Dedifferentiated amniotic fluid mesenchymal stem cell (primary cell): ENCODE measurements around the gene KRTCAP2.

Source experiments
- DNase-seq: peaks from one replicate; pipeline ENCODE4 v3.0.0-alpha.2; 2016; ENCODE audit errors: extremely low spot score

Gene KRTCAP2

DNA sequence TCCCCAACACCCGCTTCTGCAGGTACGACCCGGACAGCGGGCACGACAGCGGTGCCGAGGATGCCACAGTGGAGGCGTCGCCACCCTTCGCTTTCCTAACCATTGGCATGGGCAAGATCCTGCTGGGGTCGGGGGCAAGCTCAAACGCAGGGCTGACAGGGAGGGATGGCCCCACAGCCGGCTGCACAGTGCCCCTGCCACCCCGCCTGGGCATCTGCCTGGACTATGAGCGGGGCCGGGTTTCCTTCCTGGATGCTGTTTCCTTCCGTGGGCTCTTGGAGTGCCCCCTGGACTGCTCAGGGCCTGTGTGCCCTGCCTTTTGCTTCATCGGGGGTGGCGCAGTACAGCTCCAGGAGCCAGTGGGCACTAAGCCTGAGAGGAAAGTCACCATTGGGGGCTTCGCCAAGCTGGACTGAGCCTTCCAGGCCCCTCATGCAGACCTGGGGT, 10.7 kb upstream of the KRTCAP2 start:
- no peak for DNase-seq

DNA sequence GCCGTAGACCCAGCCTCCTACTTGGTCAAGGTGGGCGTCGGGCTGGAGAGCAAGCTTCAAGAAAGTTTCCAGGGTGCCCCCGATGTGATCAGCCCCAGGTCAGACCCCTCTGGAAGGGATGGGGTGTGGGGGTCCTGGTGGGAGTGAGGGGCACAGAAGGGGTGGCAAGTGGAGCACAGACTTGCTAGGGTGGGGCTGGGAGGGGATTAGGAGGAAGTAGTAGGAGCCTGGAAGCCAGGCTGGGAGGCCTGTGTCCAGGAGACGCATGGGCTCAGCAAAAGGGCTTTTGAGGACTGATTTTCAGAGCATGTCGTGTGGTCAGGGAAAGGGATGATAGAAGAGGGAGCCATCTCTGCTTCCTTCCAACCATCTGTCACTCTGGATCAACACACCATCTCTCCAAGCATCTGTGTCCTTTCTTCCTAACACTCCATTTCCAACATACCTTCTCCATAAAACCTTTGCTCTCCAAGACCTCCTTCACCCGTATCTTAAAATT, 9.0 kb upstream of the KRTCAP2 start:
- no peak for DNase-seq

GRCh38 chr1:155181371-155182051, 8.4 kb upstream of the KRTCAP2 start:
- DNase-seq = no peak

DNA sequence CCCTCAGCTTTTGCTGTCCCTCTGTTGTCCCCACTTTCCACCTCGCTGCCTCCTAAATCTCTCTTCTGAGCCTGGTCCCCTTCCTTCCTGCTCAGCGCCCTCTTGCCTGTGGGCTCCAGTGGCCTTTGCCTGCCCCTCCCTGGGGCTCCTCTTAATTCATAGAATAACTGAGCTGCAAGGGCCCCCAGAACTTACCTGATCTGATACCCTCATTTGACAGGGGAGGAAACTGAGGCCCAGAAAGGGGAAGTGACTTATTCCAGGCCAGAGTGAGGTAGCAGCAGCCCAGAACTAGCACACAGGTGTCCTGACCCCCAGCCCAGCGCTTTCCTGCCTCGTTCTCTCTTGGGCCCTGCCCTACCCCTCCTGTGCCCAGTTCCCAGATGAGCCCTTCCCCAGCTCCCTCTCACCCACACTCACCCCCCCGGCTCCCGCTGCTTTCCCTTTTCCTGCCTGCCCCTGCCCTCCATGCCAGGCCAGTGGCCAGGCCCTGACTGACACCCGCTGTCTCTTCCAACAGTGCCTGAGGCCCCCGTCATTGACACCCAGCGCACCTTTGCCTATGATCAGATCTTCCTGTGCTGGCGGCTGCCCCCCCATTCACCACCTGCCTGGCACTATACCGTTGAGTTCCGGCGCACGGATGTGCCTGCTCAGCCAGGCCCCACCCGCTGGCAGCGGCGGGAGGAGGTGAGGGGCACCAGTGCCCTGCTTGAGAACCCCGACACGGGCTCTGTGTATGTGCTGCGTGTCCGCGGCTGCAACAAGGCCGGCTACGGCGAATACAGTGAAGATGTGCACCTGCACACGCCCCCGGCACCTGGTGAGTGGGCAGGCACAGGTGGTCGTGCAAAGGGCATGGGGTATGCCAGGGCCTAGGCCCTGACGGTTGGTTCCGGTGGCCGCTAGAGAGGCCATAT, 6.3 kb upstream of the KRTCAP2 start:
- no peak for DNase-seq

DNA sequence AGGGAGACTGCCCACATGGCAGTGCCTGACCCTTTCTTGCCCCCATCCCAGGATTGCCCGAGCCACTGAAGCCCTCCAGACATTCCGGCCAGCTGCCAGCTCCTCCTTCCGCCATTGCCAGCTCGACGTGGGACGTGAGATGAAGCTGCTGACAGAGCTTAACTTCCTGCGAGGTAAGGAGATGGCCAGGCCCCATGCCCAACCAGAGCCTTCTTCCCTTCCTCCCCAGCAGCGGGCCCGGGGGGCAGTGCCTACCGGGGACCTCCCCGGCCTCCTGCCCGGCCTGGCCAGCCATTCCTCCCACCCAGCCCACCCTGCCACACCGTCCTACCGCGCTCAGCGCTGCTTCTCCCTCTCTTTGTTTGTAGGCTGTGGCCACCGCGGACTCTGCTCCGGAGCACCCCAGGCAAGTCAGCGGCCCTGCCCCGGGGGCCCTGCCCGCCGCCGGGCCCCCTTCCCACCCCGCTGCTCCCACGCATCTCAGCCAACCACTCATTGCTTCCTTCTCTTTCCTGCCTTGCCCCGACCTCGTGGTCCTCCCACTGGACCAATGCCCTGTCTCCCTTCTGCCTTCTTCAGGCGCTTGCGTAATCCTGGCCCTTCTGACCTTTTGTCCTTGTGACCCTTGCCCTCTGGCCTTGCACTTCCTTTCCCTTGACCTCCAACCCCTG, 5.5 kb upstream of the KRTCAP2 start:
- no peak for DNase-seq

DNA sequence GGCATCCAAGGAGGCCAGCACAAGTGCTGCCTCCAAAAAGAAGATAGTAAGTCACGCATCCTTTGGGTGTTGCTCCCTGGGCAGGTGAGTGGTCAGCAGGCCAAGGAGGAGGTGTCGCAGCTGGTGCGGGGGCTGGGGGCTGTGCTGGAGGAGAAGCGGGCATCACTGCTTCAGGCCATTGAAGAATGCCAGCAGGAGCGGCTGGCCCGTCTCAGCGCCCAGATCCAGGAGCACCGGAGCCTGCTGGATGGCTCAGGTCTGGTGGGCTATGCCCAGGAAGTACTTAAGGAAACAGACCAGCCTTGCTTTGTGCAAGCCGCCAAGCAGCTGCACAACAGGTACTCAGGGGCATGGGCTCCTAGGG, 4.8 kb upstream of the KRTCAP2 start:
- DNase-seq = no peak

DNA sequence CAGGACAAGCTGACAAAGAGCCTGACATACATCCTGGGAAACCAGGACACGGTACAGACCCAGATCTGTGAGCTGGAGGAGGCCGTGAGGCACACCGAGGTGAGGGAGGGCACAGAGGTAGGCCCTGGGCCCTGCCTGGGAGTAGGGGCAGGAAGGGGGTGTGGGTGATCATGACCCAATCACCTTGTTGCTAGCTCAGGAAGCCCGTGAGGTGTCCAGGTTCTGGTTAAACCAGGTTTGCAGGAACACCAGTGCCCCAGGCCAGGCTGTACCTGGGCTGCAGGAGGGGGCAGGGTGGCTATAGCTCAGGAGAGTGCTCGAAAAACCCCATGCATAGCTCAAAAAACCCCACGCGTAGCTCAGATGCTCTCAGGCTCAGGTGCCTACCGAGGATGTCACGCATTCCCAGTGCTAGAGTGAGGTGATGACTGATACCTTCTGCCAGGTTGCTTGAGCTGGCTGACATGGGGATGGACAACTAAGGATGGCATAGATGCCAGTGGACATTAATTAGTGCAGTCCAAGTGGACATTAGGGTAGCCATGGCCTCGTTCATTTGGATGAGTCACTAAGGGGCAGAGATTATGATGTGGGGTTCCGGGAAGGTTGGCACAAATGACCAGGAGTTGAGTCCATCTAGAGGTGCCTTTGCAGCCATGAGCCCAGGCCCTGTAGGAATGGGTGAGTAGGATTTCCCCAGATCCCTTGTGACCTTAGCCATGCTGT, 4.3 kb upstream of the KRTCAP2 start:
- no peak for DNase-seq

DNA sequence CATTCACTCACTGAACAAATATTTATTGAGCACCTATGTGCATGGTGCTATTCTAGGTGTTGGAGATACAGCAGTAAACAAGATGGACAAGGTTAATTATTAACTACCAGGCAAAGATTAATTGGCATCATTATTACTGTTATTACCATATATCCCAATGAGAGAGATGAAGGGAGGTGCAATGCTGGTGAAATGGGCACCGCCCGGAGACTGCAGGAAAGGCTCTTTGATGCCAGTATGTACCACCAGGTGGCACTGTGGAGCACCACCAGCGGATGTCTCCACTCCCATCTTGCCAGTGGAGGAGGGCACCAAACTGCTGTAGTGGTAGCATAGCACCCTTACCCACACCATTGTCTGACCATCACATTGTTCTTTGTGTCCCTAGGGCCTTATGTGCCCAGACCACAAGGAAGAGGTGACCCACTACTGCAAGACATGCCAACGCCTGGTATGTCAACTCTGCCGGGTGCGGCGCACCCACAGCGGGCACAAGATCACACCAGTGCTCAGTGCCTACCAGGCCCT, 3.5 kb upstream of the KRTCAP2 start:
- peak; percentile 74 for DNase-seq

- DNase-seq = no peak
These were observed 2.8 kb upstream of the KRTCAP2 start for GRCh38 chr1:155175927-155176371.

- no peak for DNase-seq
These were observed 2.3 kb upstream of the KRTCAP2 start for GRCh38 chr1:155175281-155175926.

GRCh38 chr1:155174324-155175280, 1.5 kb upstream of the KRTCAP2 start:
- DNase-seq = no peak

GRCh38 chr1:155173478-155174323, 597 bp upstream of the KRTCAP2 start, which contains the start of gene TRIM46:
Gene TRIM46 (plus strand): TSS chr1:155173849. CDS start chr1:155173967, 118 bp downstream.
- DNase-seq = peak; percentile 46

GRCh38 chr1:155171836-155172731, 1.0 kb downstream of the KRTCAP2 start:
- DNase-seq = no peak

- DNase-seq = no peak
These were observed 2.3 kb downstream of the KRTCAP2 start for GRCh38 chr1:155170806-155171205.

- DNase-seq = no peak
These were observed 2.9 kb downstream of the KRTCAP2 start for GRCh38 chr1:155170101-155170785.

DNA sequence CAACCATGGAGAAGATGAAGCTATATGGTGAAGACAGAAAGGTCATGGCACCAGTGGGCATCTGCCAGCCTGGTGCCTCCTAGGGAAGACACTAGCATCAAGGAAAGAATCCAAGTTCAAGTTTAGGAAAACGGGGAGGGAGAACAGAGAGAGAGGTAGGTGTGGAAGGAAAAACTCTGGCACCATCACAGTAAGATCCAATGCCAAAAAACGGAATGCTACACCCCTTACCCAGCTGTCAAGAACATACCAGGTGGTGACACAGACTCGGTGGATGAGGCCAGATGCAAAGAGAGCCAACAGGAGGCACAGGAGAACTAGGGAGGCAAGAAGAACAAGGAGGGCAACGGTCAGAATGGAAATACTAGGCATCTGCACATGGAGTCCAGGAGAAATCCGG, 3.6 kb downstream of the KRTCAP2 start:
- DNase-seq = no peak
